Measurements from ENCODE around the gene RPL26. TPM values are rescaled to one million over a fixed set of nuclear protein-coding genes. Genes with fewer than 3 reads are reported as not detected.
"Not testable (repeated sequence)": the region's sequence is repeated elsewhere in the genome, so short reads cannot be mapped to it uniquely, and the experiment has no call there.

The RPL26 gene
- total RNA-seq, 4 donors from 2014 or later: 1,787 to 4,050 (median 3,181) TPM

DNA sequence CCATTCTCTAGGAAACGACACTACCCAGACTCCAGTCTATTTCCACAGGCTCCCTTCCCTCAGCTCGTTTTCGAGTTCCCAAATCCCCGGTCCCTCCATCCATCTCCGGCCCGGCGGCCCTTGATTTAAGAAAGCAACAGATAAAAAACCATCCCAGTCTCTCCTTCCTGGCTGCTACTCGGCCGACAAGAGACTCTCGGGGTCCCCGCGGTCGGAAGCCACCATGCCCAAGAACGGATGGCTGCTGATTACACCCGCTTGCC lies 182 bp downstream of the RPL26 start:
- H3K27me3 ChIP-seq: no peaks in the 10 kb centered on the region
- WGBS, 2 donors (ENCODE audit: low coverage in 1 of 2): 0 to 3% methylated on average over 9 to 14 of the region's 15 CpGs
- H3K36me3 ChIP-seq: peaks cover 0 to 40% of the 10 kb centered on the region in 2 donors
- peak; percentile 3 for ATAC-seq
- peak overlapping the region; percentile 52 to 94 (median 90) for H3K27ac ChIP-seq
- TF ChIP-seq POLR2A (IDR thresholded peaks at IDR 0.05): no peak
- no peak for TF ChIP-seq EP300 (IDR thresholded peaks at IDR 0.05)
- H3K4me3 ChIP-seq: peak overlapping the region; percentile 45 to 75
- H3K4me1 ChIP-seq: peaks cover 7 to 58% (median 30%) of the 10 kb centered on the region in 3 donors
- H3K9me3 ChIP-seq: no peaks in the 10 kb centered on the region

DNA sequence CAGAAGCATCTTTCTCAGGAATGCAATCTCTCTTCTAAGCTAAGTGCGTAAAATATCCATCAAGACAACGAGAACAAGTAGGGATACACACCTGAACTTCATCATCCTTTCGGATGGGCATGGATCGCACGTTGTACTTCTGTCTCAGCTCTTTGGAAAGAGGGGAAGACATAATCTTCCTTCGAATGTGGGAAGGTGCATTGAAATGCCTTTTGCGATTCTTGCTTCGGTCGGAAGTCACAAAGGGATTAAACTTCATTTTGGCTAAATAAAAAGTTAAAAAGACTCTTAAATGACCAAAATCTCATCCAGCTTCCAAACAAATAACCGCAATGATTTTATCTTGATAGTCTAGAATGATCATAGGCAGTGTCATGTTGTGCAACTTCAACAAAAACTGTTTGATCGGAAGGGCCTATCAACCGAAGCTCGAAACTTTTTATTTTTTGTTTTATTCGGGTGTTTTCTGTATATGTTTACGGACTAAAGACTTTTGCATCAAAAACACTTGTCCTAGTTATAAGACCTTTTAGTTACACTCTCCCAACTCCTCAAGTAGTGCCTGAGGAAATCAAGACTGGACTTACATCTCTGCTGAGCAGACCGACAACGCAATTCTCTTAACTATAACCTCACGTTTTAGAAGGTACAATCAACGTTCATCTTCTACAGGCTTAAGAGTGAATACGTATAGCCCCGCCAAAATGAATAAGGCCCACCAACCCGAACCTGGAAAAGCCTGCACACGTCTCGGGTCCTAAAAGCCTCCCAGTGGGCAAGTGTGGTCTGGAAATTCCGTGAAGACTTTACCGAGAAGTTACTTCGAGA lies 727 bp downstream of the RPL26 start:
- peaks cover 7 to 58% (median 30%) of the 10 kb centered on the region in 3 donors for H3K4me1 ChIP-seq

DNA sequence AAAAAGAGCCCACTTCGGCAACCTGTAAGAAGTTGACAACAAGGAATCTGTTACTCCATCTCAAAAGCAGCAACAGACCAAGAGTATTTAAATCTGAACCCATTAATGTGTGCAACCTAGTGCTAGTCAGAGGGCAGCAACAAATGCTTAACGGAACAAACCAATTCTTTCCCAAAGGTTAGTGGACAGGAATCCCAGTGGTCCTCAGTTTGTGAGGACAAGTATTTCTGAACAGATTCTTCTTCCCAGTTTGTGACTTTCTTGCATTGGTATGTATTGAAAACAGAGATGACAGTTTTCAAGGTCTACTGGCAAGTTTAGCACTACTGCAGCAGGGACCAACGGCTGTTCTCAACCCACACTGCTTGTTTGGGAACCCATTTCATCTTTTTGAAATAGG lies 2.9 kb downstream of the RPL26 start:
- H3K27ac ChIP-seq: no peak overlapping the region
- H3K27me3 ChIP-seq: no peaks in the 10 kb centered on the region
- H3K9me3 ChIP-seq: no peaks in the 10 kb centered on the region
- H3K36me3 ChIP-seq: peaks cover 0 to 50% of the 10 kb centered on the region in 2 donors
- TF ChIP-seq POLR2A (IDR thresholded peaks at IDR 0.05) (no peak), POLR2AphosphoS5 (IDR thresholded peaks at IDR 0.05) (no peak), EP300 (IDR thresholded peaks at IDR 0.05) (no peak)
- H3K4me3 ChIP-seq: no peak overlapping the region
- H3K4me1 ChIP-seq: peaks cover 7 to 70% (median 39%) of the 10 kb centered on the region in 3 donors
- ATAC-seq: no peak
- WGBS, 2 donors (ENCODE audit: low coverage in 1 of 2): 48 to 80% methylated on average over 3 of the region's 3 CpGs

More for the DNA sequence above, 727 bp downstream of the RPL26 start:
- Histone ChIP-seq H3K4me3 (peak overlapping the region; percentile 45 to 75), H3K27ac (peak overlapping the region; percentile 52 to 94 (median 90)), H3K36me3 (peaks cover 0 to 45% of the 10 kb centered on the region in 2 donors), H3K9me3 (no peaks in the 10 kb centered on the region), H3K27me3 (no peaks in the 10 kb centered on the region)
- TF ChIP-seq POLR2A (IDR thresholded peaks at IDR 0.05) (no peak), EP300 (IDR thresholded peaks at IDR 0.05) (no peak), POLR2AphosphoS5 (IDR thresholded peaks at IDR 0.05) (no peak)
- TF ChIP-seq, protein P1, sequence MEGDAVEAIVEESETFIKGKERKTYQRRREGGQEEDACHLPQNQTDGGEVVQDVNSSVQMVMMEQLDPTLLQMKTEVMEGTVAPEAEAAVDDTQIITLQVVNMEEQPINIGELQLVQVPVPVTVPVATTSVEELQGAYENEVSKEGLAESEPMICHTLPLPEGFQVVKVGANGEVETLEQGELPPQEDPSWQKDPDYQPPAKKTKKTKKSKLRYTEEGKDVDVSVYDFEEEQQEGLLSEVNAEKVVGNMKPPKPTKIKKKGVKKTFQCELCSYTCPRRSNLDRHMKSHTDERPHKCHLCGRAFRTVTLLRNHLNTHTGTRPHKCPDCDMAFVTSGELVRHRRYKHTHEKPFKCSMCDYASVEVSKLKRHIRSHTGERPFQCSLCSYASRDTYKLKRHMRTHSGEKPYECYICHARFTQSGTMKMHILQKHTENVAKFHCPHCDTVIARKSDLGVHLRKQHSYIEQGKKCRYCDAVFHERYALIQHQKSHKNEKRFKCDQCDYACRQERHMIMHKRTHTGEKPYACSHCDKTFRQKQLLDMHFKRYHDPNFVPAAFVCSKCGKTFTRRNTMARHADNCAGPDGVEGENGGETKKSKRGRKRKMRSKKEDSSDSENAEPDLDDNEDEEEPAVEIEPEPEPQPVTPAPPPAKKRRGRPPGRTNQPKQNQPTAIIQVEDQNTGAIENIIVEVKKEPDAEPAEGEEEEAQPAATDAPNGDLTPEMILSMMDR (IDR thresholded peaks at IDR 0.05): no peak
- ATAC-seq: no peak
- 17 to 20% methylated on average over 25 to 26 of the region's 27 CpGs for WGBS, 2 donors (ENCODE audit: low coverage in 1 of 2)

DNA sequence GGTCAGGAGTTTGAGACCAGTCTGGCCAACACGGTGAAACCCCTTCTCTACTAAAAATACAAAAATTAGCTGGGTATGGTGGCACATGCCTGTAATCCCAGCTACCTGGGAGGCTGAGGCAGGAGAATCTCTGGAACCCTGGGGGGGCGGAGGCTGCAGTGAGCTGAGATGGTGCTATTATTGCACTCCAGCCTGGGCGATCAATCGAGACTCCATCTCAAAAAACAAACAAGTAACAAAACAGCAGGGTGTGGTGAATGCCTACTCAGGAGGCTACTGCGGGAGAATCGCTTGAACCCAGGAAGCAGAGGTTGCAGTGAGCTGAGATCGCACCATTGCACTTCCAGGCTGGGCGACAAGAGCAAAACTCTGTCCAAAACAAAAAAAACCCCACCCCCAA lies 4.9 kb downstream of the RPL26 start:
- not testable (repeated sequence) for ATAC-seq, H3K4me3 ChIP-seq, H3K27me3 ChIP-seq, H3K9me3 ChIP-seq, H3K27ac ChIP-seq
- H3K36me3 ChIP-seq: peaks cover 0 to 50% of the 10 kb centered on the region in 2 donors
- WGBS, 2 donors (ENCODE audit: low coverage in 1 of 2): 77 to 84% methylated on average over 5 to 8 of the region's 8 CpGs
- H3K4me1 ChIP-seq: peaks cover 7 to 62% (median 33%) of the 10 kb centered on the region in 3 donors

DNA sequence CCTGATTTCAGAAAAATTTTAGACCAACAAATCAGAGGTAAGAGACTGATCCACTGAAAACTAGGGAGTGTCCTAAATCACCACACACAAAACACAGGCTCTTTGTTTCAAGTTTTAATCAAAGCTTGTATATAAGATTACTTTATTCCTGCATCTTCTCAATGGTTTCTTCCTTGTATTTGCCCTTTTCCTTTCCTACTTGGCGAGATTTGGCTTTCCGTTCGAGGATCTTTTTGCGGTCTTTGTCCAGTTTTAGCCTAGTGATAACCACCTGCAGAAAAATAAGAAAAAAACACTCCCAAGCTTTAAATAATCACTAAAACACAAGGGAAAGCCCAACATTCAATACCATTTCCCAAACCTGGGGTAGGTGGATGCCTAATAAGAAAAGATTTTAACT lies 5.6 kb downstream of the RPL26 start:
- Histone ChIP-seq H3K4me1 (peaks cover 7 to 61% (median 33%) of the 10 kb centered on the region in 3 donors), H3K4me3 (no peak overlapping the region), H3K27ac (peak overlapping the region in 3 of 4 donors; percentile 87 to 91 (median 89)), H3K9me3 (no peaks in the 10 kb centered on the region), H3K36me3 (peaks cover 0 to 50% of the 10 kb centered on the region in 2 donors), H3K27me3 (no peaks in the 10 kb centered on the region)
- 92 to 96% methylated on average over 4 of the region's 4 CpGs for WGBS, 2 donors (ENCODE audit: low coverage in 1 of 2)
- no peak for TF ChIP-seq EP300 (IDR thresholded peaks at IDR 0.05)
- no peak for TF ChIP-seq POLR2AphosphoS5 (IDR thresholded peaks at IDR 0.05)
- TF ChIP-seq, protein P1 (IDR thresholded peaks at IDR 0.05): no peak
- no peak for TF ChIP-seq POLR2A (IDR thresholded peaks at IDR 0.05)
- ATAC-seq: no peak

DNA sequence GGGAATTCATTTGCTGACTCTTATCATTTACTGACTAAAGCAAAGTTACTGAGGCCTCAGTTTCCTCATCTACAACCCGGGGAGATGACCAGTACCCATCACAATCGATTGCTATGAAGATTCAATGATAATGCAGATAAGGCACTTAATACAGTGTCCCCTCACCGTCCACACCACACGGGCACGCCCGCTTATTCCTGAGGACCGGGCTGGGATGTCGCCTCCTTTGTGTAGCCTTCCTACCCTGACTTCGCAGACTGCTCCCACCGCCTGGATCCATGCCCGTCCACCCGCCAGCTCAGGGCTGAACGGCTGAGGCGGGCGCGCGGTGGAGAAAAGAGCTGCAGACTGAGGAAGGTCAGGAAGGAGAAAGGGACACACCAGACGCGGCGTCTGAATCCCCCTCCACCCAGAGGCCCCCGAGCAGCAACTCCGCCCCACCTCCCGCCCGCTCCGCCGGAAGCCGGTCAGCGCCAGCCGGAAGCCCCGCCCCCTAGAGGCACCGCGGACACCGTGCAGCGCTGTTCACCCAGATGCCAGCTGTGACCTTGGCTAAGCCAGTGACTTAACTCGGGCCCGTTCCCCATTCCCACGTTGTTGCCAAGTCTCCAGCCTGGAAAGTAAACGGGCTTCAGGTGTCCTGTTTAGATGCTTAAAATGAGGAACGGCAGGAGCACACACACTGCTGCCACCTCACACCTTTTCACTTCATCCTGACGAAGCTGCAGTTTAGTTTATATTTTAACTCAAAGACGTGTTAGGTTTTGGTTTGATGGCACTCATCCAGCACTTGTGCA lies 6.5 kb downstream of the RPL26 start, which contains the start of gene KRABD2:
Gene KRABD2, minus strand, starts transcription at position 434 of the 797 bp plus-strand sequence.
- no peaks in the 10 kb centered on the region for H3K9me3 ChIP-seq
- H3K27me3 ChIP-seq: no peaks in the 10 kb centered on the region
- TF ChIP-seq, protein P1 (IDR thresholded peaks at IDR 0.05): peak; percentile 19 to 87 (median 55)
- TF ChIP-seq POLR2A (IDR thresholded peaks at IDR 0.05): peak; percentile 66 to 72
- TF ChIP-seq POLR2AphosphoS5 (IDR thresholded peaks at IDR 0.05): peak; percentile 84
- no peak for TF ChIP-seq EP300 (IDR thresholded peaks at IDR 0.05)
- peaks cover 0 to 52% of the 10 kb centered on the region in 2 donors for H3K36me3 ChIP-seq
- peak; percentile 97 for ATAC-seq
- H3K4me1 ChIP-seq: peaks cover 4 to 57% (median 25%) of the 10 kb centered on the region in 3 donors
- peak within 1 kb of the TSS; percentile 36 to 91 (median 88) for H3K27ac ChIP-seq
- peak within 1 kb of the TSS; percentile 56 to 69 for H3K4me3 ChIP-seq
- WGBS, 2 donors (ENCODE audit: low coverage in 1 of 2): 0% methylated on average over 2 to 4 of the region's 41 CpGs
